H1 (cell line): Measurements from ENCODE around the gene ITGB2. TPM values are rescaled to one million over a fixed set of nuclear protein-coding genes. Genes with fewer than 3 reads are reported as not detected.

Experiments used
- CTCF ChIA-PET: fragments of 300-600 bp; sonication (Branson Sonifier 250); formaldehyde crosslinking; loops from one replicate; lab custom pipeline; 2021; ENCODE audit not compliant: partially characterized antibody; lab: Charles Lee
- POLR2A ChIA-PET: fragments of 300-600 bp; sonication (Branson Sonifier 250); formaldehyde crosslinking; loops from one replicate; lab custom pipeline; 2021; ENCODE audit warnings: inconsistent platforms; ENCODE audit not compliant: partially characterized antibody; lab: Charles Lee
- DNase-seq, 2 experiments: peaks; one replicate each; pipeline versions ENCODE4 v3.0.0 to v3.0.0-alpha.2; 2010 to 2022; ENCODE audit warnings: low spot score in 2 of 2, low read depth in 1 of 2, mixed read lengths in 1 of 2
- FAIRE-seq: peaks from 2 replicates; lab custom pipeline; 2011; peaks lifted over from hg19 to GRCh38; lab: Jason Lieb, UNC
- H2AFZ ChIP-seq: 2 replicates; pipeline ENCODE4 v1.8.1; 2012; ENCODE audit warnings: low read length, inconsistent platforms
- H2AK5ac ChIP-seq: 2 replicates; pipeline ENCODE4 v1.6.1; 2013; ENCODE audit warnings: low read depth, low read length
- H2BK120ac ChIP-seq: replicated peaks from 2 replicates; pipeline ENCODE3; 2013; ENCODE audit warnings: low read depth, low read length, inconsistent platforms
- H2BK12ac ChIP-seq: 2 replicates; pipeline ENCODE4 v1.6.1; 2013; ENCODE audit warnings: low read depth, low read length
- H2BK15ac ChIP-seq: 2 replicates; pipeline ENCODE4 v1.6.1; 2013; ENCODE audit warnings: low read length
- H2BK20ac ChIP-seq: 2 replicates; pipeline ENCODE4 v1.6.1; 2013; ENCODE audit warnings: low read length
- H2BK5ac ChIP-seq: 2 replicates; pipeline ENCODE4 v1.6.1; 2013; ENCODE audit warnings: low read depth, low read length
- H3K14ac ChIP-seq: 2 replicates; pipeline ENCODE4 v1.6.1; 2013; ENCODE audit warnings: inconsistent platforms; ENCODE audit not compliant: insufficient read length
- H3K18ac ChIP-seq: 2 replicates; pipeline ENCODE4 v1.6.1; 2013; ENCODE audit warnings: low read length; ENCODE audit errors: extremely low read depth
- H3K23ac ChIP-seq: 2 replicates; pipeline ENCODE4 v1.6.1; 2013; ENCODE audit warnings: inconsistent platforms; ENCODE audit not compliant: insufficient read length
- H3K23me2 ChIP-seq: 2 replicates; pipeline ENCODE4 v1.6.1; 2013; ENCODE audit warnings: low read depth, low read length
- H3K27ac ChIP-seq: 2 replicates; pipeline ENCODE4 v1.6.1; 2011; ENCODE audit warnings: low read depth, low read length, inconsistent platforms
- H3K27me3 ChIP-seq, 4 experiments: replicated peaks in 1 of 4; 1 replicate in 1 of 4; 2 replicates in 3 of 4; pipeline versions ENCODE4 v1.6.1 to v1.8.1; 2011 to 2013; ENCODE audit warnings: low read length in 3 of 4, mild to moderate bottlenecking in 3 of 4, inconsistent platforms in 2 of 4, mixed read lengths in 2 of 4, moderate library complexity in 1 of 4; ENCODE audit not compliant: control insufficient read depth in 3 of 4, insufficient read depth in 3 of 4; ENCODE audit errors: extremely low read depth in 1 of 4
- H3K36me3 ChIP-seq, 4 experiments: 2 replicates each; pipeline versions ENCODE4 v1.6.1 to v1.8.1; 2011 to 2013; ENCODE audit warnings: mild to moderate bottlenecking in 4 of 4, low read length in 3 of 4, moderate library complexity in 2 of 4, control low read depth in 1 of 4, inconsistent platforms in 1 of 4; ENCODE audit not compliant: insufficient read depth in 4 of 4, control insufficient read depth in 2 of 4
- H3K4ac ChIP-seq: replicated peaks from 2 replicates; pipeline ENCODE3; 2013; ENCODE audit warnings: low read length, low read depth, mixed read lengths, inconsistent platforms; ENCODE audit not compliant: insufficient read length
- H3K4me1 ChIP-seq, 4 experiments: replicated peaks in 1 of 4; 1 replicate in 1 of 4; 2 replicates in 3 of 4; pipeline versions ENCODE4 v1.6.1 to v1.8.1; 2011 to 2013; ENCODE audit warnings: low read length in 3 of 4, inconsistent platforms in 2 of 4, mixed read lengths in 1 of 4; ENCODE audit not compliant: insufficient read depth in 4 of 4, control insufficient read depth in 3 of 4
- H3K4me2 ChIP-seq, 2 experiments: 2 replicates each; pipeline versions ENCODE4 v1.6.1 to v1.8.1; 2011 to 2013; ENCODE audit warnings: low read depth in 2 of 2, low read length in 2 of 2, control low read depth in 1 of 2, inconsistent platforms in 1 of 2, mild to moderate bottlenecking in 1 of 2; ENCODE audit not compliant: insufficient read depth in 1 of 2
- H3K4me3 ChIP-seq, 4 experiments: fragments of 200-600, 300-600 bp in 1 of 4; sonication (generic), shearing (Covaris generic), sonication (Bioruptor Twin) in 1 of 4; 2 replicates each; pipeline versions ENCODE4 v1.5.1 to v1.8.1; 2011 to 2016; ENCODE audit warnings: low read length in 4 of 4, low read depth in 3 of 4, control low read depth in 2 of 4, inconsistent platforms in 2 of 4, mild to moderate bottlenecking in 2 of 4, mixed read lengths in 1 of 4, moderate library complexity in 1 of 4; ENCODE audit not compliant: insufficient read depth in 2 of 4; ENCODE audit errors: extremely low read depth in 1 of 4
- H3K56ac ChIP-seq: replicated peaks from 2 replicates; pipeline ENCODE3; 2013; ENCODE audit warnings: low read depth, mild to moderate bottlenecking, mixed read lengths, low read length, inconsistent platforms; ENCODE audit not compliant: insufficient read length
- H3K79me1 ChIP-seq: 2 replicates; pipeline ENCODE4 v1.6.1; 2013; ENCODE audit warnings: low read depth, low read length, control low read depth
- H3K79me2 ChIP-seq, 2 experiments: 2 replicates each; pipeline versions ENCODE4 v1.6.1 to v1.8.1; 2012 to 2013; ENCODE audit warnings: low read length in 2 of 2, mild to moderate bottlenecking in 2 of 2, inconsistent platforms in 1 of 2; ENCODE audit not compliant: insufficient read depth in 2 of 2, control insufficient read depth in 1 of 2
- H3K9ac ChIP-seq, 4 experiments: replicated peaks in 1 of 4; 1 replicate in 1 of 4; 2 replicates in 3 of 4; pipeline versions ENCODE4 v1.6.1 to v1.8.1; 2011 to 2013; ENCODE audit warnings: low read depth in 3 of 4, low read length in 3 of 4, control low read depth in 2 of 4, mild to moderate bottlenecking in 2 of 4, moderate library complexity in 2 of 4, inconsistent platforms in 1 of 4; ENCODE audit errors: extremely low read depth in 1 of 4
- H3K9me3 ChIP-seq, 2 experiments: 2 replicates each; pipeline versions ENCODE4 v1.6.1 to v1.8.1; 2012 to 2013; ENCODE audit warnings: mild to moderate bottlenecking in 2 of 2, moderate library complexity in 2 of 2, control low read depth in 1 of 2, inconsistent platforms in 1 of 2, low read depth in 1 of 2, low read length in 1 of 2, mixed read lengths in 1 of 2; ENCODE audit not compliant: insufficient read depth in 2 of 2
- H4K20me1 ChIP-seq, 2 experiments: replicated peaks in 1 of 2; 2 replicates each; pipeline versions ENCODE3 to v1.8.1; 2011 to 2013; ENCODE audit warnings: inconsistent platforms in 2 of 2, low read length in 2 of 2, mild to moderate bottlenecking in 1 of 2; ENCODE audit not compliant: insufficient read depth in 2 of 2, control insufficient read depth in 1 of 2
- H4K5ac ChIP-seq: 2 replicates; pipeline ENCODE4 v1.6.1; 2013; ENCODE audit warnings: low read length, low read depth, mixed read lengths, inconsistent platforms; ENCODE audit not compliant: insufficient read length
- H4K8ac ChIP-seq: 2 replicates; pipeline ENCODE4 v1.8.0; 2013; ENCODE audit warnings: mild to moderate bottlenecking, moderate library complexity, low read length, inconsistent platforms; ENCODE audit not compliant: insufficient read depth; ENCODE audit errors: extremely low read depth
- H4K91ac ChIP-seq: replicated peaks from 2 replicates; pipeline ENCODE3; 2013; ENCODE audit warnings: low read length, mixed read lengths, inconsistent platforms; ENCODE audit not compliant: insufficient read length
- GABPA ChIP-seq: IDR thresholded peaks from 2 replicates; pipeline ENCODE4 v1.6.1; 2011; ENCODE audit warnings: mild to moderate bottlenecking, low read length, moderate library complexity, borderline replicate concordance; ENCODE audit not compliant: insufficient read depth
- KDM4A ChIP-seq: IDR thresholded peaks from one replicate; pipeline ENCODE4 v1.7.1; 2012; ENCODE audit warnings: low read depth, mild to moderate bottlenecking, moderate library complexity, low read length, inconsistent platforms; ENCODE audit not compliant: severe bottlenecking
- RNF2 ChIP-seq: fragments of 200-900, 300-1000 bp; sonication (generic); IDR thresholded peaks from 2 replicates; pipeline ENCODE4 v1.7.1; 2016; ENCODE audit warnings: borderline replicate concordance, low read depth, mild to moderate bottlenecking, antibody characterized with exemption, low read length; ENCODE audit not compliant: poor library complexity, severe bottlenecking; ENCODE audit errors: missing control alignments
- SAP30 ChIP-seq: fragments of 300-600 bp; sonication (generic); IDR thresholded peaks from 2 replicates; pipeline ENCODE4 v1.7.1; 2012; ENCODE audit warnings: low read length, moderate library complexity, mild to moderate bottlenecking, inconsistent platforms; ENCODE audit not compliant: insufficient read depth, insufficient replicate concordance
- SIN3A ChIP-seq, 2 experiments: IDR thresholded peaks in 1 of 2; conservative IDR thresholded peaks in 1 of 2; 2 replicates each; pipeline ENCODE4 v1.6.1; 2011 to 2012; ENCODE audit warnings: low read length in 2 of 2, improper control_type of control experiment in 1 of 2, low read depth in 1 of 2, mild to moderate bottlenecking in 1 of 2
- SIRT6 ChIP-seq: IDR thresholded peaks from one replicate; pipeline ENCODE4 v1.7.1; 2012; ENCODE audit warnings: low read length, inconsistent platforms
- SIX5 ChIP-seq: IDR thresholded peaks from 2 replicates; pipeline ENCODE4 v1.6.1; 2011; ENCODE audit warnings: mild to moderate bottlenecking, low read depth, low read length
- WGBS, 2 experiments: shearing (Covaris generic) in 1 of 2; methylation state at CpG; one replicate each; pipeline versions ENCODE4 v1.1.6 to v1.1.7; 2013 to 2015; ENCODE audit warnings: low lambda C conversion rate in 2 of 2, mixed read lengths in 2 of 2, inconsistent platforms in 1 of 2, low coverage in 1 of 2, missing lambda C conversion rate in 1 of 2; ENCODE audit not compliant: insufficient replicate concordance in 2 of 2, insufficient coverage in 1 of 2, insufficient read length in 1 of 2; ENCODE audit errors: extremely low coverage in 1 of 2, missing lambda C conversion rate in 1 of 2; 5-methylcytosine and 5-hydroxymethylcytosine counted together
- polyA plus RNA-seq, 7 experiments: library from polyadenylated mRNA; depleted of rRNA in 3 of 7; stranded (reverse) in 5 of 7; unstranded in 2 of 7; fragments of >200 nt in 5 of 7; fragments of 200-250 nt in 2 of 7; gene quantifications; 1 replicate in 5 of 7; 2 replicates in 1 of 7; 4 replicates in 1 of 7; pipeline versions ENCODE4 v1.2.1 to v1.2.3, GENCODE V29; 2011 to 2013; ENCODE audit warnings: missing spikeins in 2 of 7, mixed read lengths in 2 of 7
- total RNA-seq: library from RNA; stranded (reverse); fragmentation: NEBNext Ultra II Directional; extraction: Animal tissue kit (Norgen Biotek cat#: 25700); gene quantifications from 2 replicates; pipeline ENCODE4 v1.2.1, GENCODE V29; 2021
- TF ChIP-seq, protein P1 (sequence below): IDR thresholded peaks from 2 replicates; pipeline ENCODE4 v1.6.1; 2011; ENCODE audit warnings: low read depth, mild to moderate bottlenecking, low read length; ENCODE audit not compliant: insufficient read depth

The ITGB2 gene
- total and polyA plus RNA-seq, 2 of the 8 experiments (the other 6 are each of a cell fraction or from before 2014, with no cell fraction given): 0.24 to 0.63 TPM

DNA sequence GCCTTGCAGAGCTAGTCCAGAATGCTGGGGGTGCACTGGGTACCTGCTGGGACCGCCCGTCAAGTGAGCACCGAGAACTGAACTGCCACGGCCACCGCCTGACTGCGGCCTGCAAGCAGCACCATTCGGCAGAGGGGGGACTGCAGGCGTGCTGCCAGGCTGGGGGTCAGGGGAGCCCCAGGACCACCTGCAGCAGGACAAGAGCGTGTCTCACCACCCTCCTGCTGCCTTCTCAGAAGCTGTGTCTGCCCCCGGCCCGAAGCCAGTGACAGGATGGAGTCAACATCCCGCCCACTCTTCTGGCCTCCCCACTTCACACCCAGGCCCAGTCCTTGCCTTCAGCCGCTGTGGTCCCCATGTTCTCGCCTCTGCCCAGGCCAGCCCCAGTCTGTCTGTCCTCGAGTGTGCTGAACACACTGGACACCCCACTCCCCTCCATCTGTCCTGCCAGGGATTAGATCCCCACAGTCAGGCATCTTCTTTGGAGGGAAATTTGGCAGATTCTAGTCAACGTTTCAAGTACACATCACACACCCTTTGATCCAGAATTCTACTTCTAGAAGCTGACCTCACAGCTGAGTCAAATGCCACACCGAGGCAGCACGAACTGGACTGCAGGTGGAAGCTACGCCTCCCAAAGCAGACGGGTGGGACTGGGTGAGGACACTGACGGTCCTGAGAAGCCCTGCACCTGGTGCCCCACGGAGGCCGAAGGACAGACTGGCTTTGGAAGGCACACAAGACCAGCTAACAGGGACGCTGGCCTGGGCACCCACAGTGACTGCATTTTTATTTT lies 73.2 kb downstream of the ITGB2 start:
- Histone ChIP-seq H4K5ac (no peak overlapping the region), H3K23me2 (peaks cover 3% of the 10 kb centered on the region; the same call in 1 of the 2 replicates), H2AFZ (no peak overlapping the region), H4K91ac (no peak overlapping the region), H3K18ac (no peak overlapping the region; the same call in 1 of the 2 replicates), H4K20me1 (peaks cover 0 to 4% of the 10 kb centered on the region in 2 experiments), H3K9ac (no peak overlapping the region), H3K36me3 (peaks cover 14 to 24% (median 20%) of the 10 kb centered on the region in 4 experiments; a peak in 6 of 8 replicates), H3K9me3 (no peaks in the 10 kb centered on the region; a peak in 1 of 4 replicates), H3K79me1 (no peaks in the 10 kb centered on the region; the same call in 1 of the 2 replicates), H2BK5ac (no peak overlapping the region), H2BK120ac (no peak overlapping the region), H3K4me1 (peaks cover 0 to 16% (median 4%) of the 10 kb centered on the region in 4 experiments; a peak in 5 of 7 replicates), H2BK20ac (no peak overlapping the region), H3K14ac (no peak overlapping the region), H3K79me2 (no peaks in the 10 kb centered on the region), H3K4me2 (no peak overlapping the region; a peak in 1 of 4 replicates), H3K4ac (no peak overlapping the region), H3K27me3 (no peaks in the 10 kb centered on the region), H3K4me3 (no peak overlapping the region), H2BK12ac (no peak overlapping the region), H2BK15ac (no peak overlapping the region), H3K23ac (no peak overlapping the region), H2AK5ac (no peak overlapping the region), H3K56ac (no peak overlapping the region), H3K27ac (no peak overlapping the region), H4K8ac (peak overlapping the region; percentile 63)
- TF ChIP-seq RNF2 (no peak), KDM4A (no peak), GABPA (no peak), SAP30 (no peak), SIN3A (conservative IDR thresholded peaks at IDR 0.05 in 1 of 2, IDR thresholded peaks at IDR 0.05 in 1 of 2; ENCODE audit: low read depth in 1 of 2, low read length in 2 of 2) (no peak), SIX5 (no peak), SIRT6 (no peak)
- TF ChIP-seq, protein P1, sequence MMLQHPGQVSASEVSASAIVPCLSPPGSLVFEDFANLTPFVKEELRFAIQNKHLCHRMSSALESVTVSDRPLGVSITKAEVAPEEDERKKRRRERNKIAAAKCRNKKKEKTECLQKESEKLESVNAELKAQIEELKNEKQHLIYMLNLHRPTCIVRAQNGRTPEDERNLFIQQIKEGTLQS: no peak
- FAIRE-seq (no peak), DNase-seq (no peak)
- WGBS, 2 experiments: 88% methylated on average over 24 of the region's 24 CpGs; no CpG with 5 or more reads in 1 of the 2 experiments
- POLR2A ChIA-PET: interaction anchor here (0.7 to 2.3 kb wide), 4 partner anchors 10 to 186 kb away, joined by 3 to 5 read pairs (median 4); no protein-coding TSS in a partner anchor
- CTCF ChIA-PET: interaction anchor here (0.8 to 1.1 kb wide), 2 partner anchors 12 to 45 kb away, joined by 4 read pairs; no protein-coding TSS in a partner anchor
